Activated T-cell treated with anti-CD3 and anti-CD28 coated beads for 48 hours (primary cell): ENCODE data around the gene CYB5A.
A peak's percentile ranks its signal among the peaks of the same experiment; 100 is the strongest.

Experiments used
- DNase-seq: peaks from one replicate; pipeline ENCODE4 v3.0.0-alpha.2; 2020; ENCODE audit warnings: low read depth

The CYB5A gene

GRCh38 chr18:74276609-74277008 is 15.2 kb downstream of the CYB5A start:
- no peak for DNase-seq

GRCh38 chr18:74275736-74276135 is 16.0 kb downstream of the CYB5A start:
- DNase-seq, result no peak

- no peak for DNase-seq
Observed at GRCh38 chr18:74274700-74275099, 17.1 kb downstream of the CYB5A start.

- no peak for DNase-seq
Observed at GRCh38 chr18:74273394-74273793, 18.4 kb downstream of the CYB5A start.

- no peak for DNase-seq
Observed at GRCh38 chr18:74271635-74272034, 20.1 kb downstream of the CYB5A start.

- no peak for DNase-seq
Observed at GRCh38 chr18:74268933-74269620, 22.7 kb downstream of the CYB5A start.

- no peak for DNase-seq
Observed at GRCh38 chr18:74268175-74268574, 23.6 kb downstream of the CYB5A start.

- DNase-seq, result no peak
Observed at GRCh38 chr18:74266161-74266560, 25.6 kb downstream of the CYB5A start.

- no peak for DNase-seq
Observed at GRCh38 chr18:74265546-74266098, 26.1 kb downstream of the CYB5A start.

GRCh38 chr18:74264303-74265020 is 27.3 kb downstream of the CYB5A start:
- no peak for DNase-seq

GRCh38 chr18:74261053-74261713 is 30.6 kb downstream of the CYB5A start:
- DNase-seq, result no peak

- DNase-seq, result no peak
Observed at GRCh38 chr18:74259347-74259746, 32.4 kb downstream of the CYB5A start.

- DNase-seq, result no peak
Observed at GRCh38 chr18:74257083-74257482, 34.7 kb downstream of the CYB5A start.

- DNase-seq, result no peak
Observed at GRCh38 chr18:74256190-74256589, 35.6 kb downstream of the CYB5A start.

GRCh38 chr18:74255131-74255616 is 36.6 kb downstream of the CYB5A start:
- DNase-seq, result no peak

GRCh38 chr18:74252039-74252395 is 39.7 kb downstream of the CYB5A start:
- DNase-seq, result peak; percentile 34

- no peak for DNase-seq
Observed at GRCh38 chr18:74251297-74252038, 40.3 kb downstream of the CYB5A start.

- DNase-seq, result no peak
Observed at GRCh38 chr18:74250131-74250530, 41.6 kb downstream of the CYB5A start.

- DNase-seq, result no peak
Observed at GRCh38 chr18:74249181-74249968, 42.4 kb downstream of the CYB5A start.

GRCh38 chr18:74248595-74248994 is 43.2 kb downstream of the CYB5A start:
- DNase-seq, result no peak

- DNase-seq, result no peak
Observed at GRCh38 chr18:74248189-74248588, 43.6 kb downstream of the CYB5A start.
